Large intestine (tissue), 3 donors: Measurements from ENCODE around the gene MTFR2. TPM values are rescaled to one million over a fixed set of nuclear protein-coding genes. Genes with fewer than 3 reads are reported as not detected.

Source experiments
- DNase-seq, 2 donors: peaks; one replicate each; pipeline versions ENCODE4 v3.0.0 to v3.0.0-alpha.2; 2013
- H3K27ac ChIP-seq: one replicate; pipeline ENCODE4 v1.5.1; 2013; ENCODE audit warnings: low read length
- H3K27me3 ChIP-seq: 2 replicates; pipeline ENCODE4 v1.6.1; 2013; ENCODE audit warnings: low read length; ENCODE audit not compliant: control insufficient read depth, insufficient read depth
- H3K36me3 ChIP-seq: 2 replicates; pipeline ENCODE4 v1.6.1; 2013; ENCODE audit warnings: low read length; ENCODE audit not compliant: control insufficient read depth, insufficient read depth
- H3K4me1 ChIP-seq: one replicate; pipeline ENCODE4 v1.6.1; 2013; ENCODE audit warnings: low read length; ENCODE audit not compliant: control insufficient read depth, insufficient read depth
- H3K4me3 ChIP-seq: one replicate; pipeline ENCODE4 v1.5.1; 2013; ENCODE audit warnings: low read length
- H3K9me3 ChIP-seq: one replicate; pipeline ENCODE4 v1.6.1; 2013; ENCODE audit warnings: mild to moderate bottlenecking, low read depth, low read length, moderate library complexity; ENCODE audit not compliant: control insufficient read depth
- WGBS: methylation state at CpG from one replicate; pipeline ENCODE4 v1.1.5; 2013; ENCODE audit warnings: low lambda C conversion rate; ENCODE audit not compliant: insufficient coverage; 5-methylcytosine and 5-hydroxymethylcytosine counted together
- polyA plus RNA-seq: library from polyadenylated mRNA; unstranded; fragments of 120-200 nt; gene quantifications from one replicate; pipeline ENCODE4 v1.2.1, GENCODE V29; 2013

MTFR2 gene
- polyA plus RNA-seq, 1 donor, result 2.4 TPM

DNA sequence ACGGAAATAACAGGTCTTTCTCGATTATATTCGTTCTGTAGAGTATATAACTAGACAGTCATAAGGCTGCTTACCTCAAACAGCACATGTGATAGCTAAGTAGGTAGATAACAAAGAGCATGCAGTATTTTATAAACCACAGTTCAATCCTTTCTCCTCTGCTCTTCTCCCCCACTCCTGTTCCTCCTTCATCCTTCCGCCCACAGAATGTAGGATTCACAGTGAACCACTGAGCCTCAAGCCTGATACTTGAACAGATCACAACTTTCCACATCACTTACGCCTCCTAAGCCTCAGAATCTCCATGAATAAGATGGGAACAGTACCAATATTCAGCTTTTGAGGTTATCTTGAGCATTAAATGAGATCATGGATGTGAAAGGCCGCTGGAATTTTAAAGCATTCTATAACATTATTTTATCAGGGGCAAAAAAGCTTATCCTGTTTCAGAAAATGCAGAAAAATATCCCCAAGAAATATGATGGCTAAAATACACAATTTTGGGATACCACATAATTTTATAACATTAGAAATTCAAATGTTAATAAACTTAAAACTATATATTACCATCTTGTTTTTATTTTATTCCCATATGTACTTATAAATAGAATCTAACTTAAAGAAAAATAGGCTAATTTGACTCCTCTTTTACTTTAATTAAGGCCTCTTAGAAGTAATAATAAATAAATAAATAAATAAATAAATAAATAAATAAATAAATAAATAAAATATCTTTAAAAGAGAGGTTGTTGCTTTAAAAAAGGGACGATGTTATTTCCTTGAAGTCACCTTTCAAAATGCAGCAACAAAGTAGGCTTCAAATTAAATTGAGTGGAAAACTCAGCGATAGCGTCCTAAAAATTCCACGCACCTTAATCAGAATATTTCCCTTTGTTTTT, 33.4 kb downstream of the MTFR2 start:
- Histone ChIP-seq H3K27ac (no peak overlapping the region), H3K4me1 (no peaks in the 10 kb centered on the region), H3K27me3 (no peaks in the 10 kb centered on the region), H3K36me3 (no peaks in the 10 kb centered on the region), H3K9me3 (no peaks in the 10 kb centered on the region), H3K4me3 (no peak overlapping the region)
- 82% methylated on average over 8 of the region's 10 CpGs for WGBS
- no peak for DNase-seq

DNA sequence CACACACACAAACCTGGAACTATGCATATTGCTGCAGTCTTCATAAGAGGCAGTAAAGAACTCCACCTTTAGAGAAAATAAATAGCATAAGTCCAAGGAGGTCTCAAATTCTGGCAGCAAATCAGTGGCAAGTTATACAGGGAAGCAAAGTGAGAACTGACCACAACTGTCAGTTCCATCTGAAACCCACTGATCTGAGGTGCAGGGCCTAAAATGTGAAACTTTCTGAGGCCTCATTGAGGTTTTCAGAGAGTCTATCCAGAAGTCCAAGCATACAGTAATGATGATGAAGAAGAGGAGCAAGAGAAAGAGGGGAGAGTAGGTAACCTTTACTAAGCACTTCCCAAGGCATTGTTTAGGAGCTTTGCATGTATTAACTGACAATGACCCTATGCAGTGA, 36.3 kb downstream of the MTFR2 start:
- Histone ChIP-seq H3K27ac (no peak overlapping the region), H3K9me3 (no peaks in the 10 kb centered on the region), H3K27me3 (no peaks in the 10 kb centered on the region), H3K4me3 (no peak overlapping the region), H3K4me1 (no peaks in the 10 kb centered on the region), H3K36me3 (no peaks in the 10 kb centered on the region)
- no peak for DNase-seq

DNA sequence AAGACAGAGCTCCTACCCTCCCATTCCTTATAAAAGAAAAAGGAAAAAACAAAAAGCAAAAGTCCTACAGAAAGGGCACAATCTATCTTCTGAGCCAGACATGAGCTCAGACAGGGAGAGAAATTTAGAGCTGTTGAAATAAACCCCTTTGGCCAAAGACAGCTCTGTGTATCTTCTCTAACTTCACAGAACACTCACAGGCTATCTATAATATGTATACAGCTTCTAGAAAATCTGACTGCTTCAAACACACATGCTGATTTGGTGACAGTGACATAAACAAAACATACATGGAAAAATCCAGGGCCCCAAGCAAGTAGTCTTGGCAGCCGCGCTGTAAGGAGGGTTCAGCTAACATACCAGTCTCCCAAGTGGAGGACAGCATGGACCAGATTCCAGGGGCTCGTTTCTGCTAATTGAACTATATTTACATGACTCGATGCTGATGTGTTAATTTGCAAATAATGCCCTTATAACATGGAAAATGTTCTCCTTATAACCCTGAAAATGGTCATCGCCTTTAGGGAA, 37.0 kb downstream of the MTFR2 start:
- no peak for DNase-seq
- Histone ChIP-seq H3K36me3 (no peaks in the 10 kb centered on the region), H3K4me3 (no peak overlapping the region), H3K27me3 (no peaks in the 10 kb centered on the region), H3K27ac (no peak overlapping the region), H3K9me3 (no peaks in the 10 kb centered on the region), H3K4me1 (no peaks in the 10 kb centered on the region)
- no CpG with 5 or more reads among the region's 5 CpGs for WGBS

DNA sequence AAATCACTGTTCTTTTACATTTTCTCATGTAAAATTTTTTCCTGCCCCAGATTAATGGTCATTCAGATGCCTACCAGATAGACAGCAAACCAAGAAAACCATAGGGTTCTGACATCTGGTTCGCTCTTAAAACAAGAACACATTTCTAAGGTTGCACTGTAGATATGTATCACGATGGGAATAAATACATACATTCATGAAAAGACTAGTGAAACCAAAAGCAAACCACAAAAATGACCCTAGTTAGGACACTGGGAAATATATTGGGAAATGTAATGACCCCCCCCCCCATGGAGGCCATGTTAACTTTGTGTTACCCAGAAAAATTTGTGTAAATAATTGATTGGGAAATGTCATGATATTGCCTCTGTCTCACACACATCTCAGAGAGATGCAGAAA, 37.5 kb downstream of the MTFR2 start:
- H3K36me3 ChIP-seq, result no peaks in the 10 kb centered on the region
- WGBS, result 100% methylated on average over 1 of the region's 2 CpGs
- DNase-seq, result no peak

DNA sequence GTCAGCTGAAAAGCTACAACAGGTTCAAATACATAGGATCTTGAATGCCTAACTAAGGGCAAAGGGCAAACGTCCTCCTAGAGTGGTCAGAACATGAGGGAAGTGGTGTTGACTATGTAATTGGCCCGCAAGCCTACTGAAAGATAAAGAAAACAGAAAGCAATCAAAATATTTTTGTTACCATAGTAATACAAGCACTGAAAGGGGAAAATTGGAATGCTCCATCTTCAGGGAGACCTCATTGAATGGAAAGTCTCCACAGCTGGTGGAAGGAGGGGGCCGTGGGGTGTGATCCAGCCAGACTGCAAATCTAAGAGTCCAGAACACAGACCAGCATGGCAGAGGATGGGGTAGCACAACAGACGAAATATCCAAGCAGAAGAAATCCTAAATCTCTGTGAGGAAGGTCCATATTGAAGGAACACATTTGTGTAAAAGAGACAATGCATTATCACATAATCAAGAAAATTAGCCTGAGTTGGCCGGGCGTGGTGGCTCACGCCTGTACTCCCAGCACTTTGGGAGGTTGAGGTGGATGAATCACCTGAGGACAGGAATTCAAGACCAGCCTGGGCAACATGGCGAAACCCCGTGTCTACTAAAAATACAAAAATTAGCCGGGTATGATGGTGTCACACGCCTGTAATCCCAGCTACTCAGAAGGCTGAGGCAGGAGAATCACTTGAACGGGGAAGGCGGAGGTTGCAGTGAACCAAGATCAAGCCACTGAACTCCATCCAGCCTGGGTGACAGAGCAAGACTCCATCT, 39.5 kb downstream of the MTFR2 start:
- WGBS, result no CpG with 5 or more reads among the region's 13 CpGs

More for the DNA sequence above, 37.5 kb downstream of the MTFR2 start:
- H3K27me3 ChIP-seq, result no peaks in the 10 kb centered on the region
- H3K4me3 ChIP-seq, result no peak overlapping the region
- no peaks in the 10 kb centered on the region for H3K4me1 ChIP-seq
- no peak overlapping the region for H3K27ac ChIP-seq
- no peaks in the 10 kb centered on the region for H3K9me3 ChIP-seq

DNA sequence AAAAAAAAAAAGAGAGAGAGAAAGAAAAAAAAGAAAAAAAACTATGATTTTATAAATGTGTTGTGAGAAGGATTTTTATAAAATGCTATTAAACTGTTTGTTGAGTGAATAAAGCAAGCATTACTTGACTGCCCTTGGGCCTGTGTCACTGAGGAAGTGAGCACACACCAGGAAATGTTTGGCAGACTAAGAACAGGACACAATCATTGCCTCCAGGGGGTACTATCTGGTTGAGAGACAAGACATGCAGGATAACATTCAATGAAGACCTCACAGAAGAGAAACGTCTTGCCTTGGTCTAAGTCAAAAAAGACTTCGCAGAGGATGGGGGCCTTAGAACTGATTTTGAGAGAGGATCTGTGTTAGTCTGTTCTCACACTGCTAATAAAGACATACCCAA, 40.6 kb downstream of the MTFR2 start:
- Histone ChIP-seq H3K36me3 (no peaks in the 10 kb centered on the region), H3K4me1 (no peaks in the 10 kb centered on the region), H3K9me3 (no peaks in the 10 kb centered on the region), H3K27ac (no peak overlapping the region), H3K4me3 (no peak overlapping the region), H3K27me3 (no peaks in the 10 kb centered on the region)
- WGBS, result no CpG with 5 or more reads among the region's 2 CpGs
- DNase-seq, result no peak

More for the DNA sequence above, 39.5 kb downstream of the MTFR2 start:
- H3K4me3 ChIP-seq, result no peak overlapping the region
- no peak overlapping the region for H3K27ac ChIP-seq
- no peaks in the 10 kb centered on the region for H3K27me3 ChIP-seq
- H3K36me3 ChIP-seq, result no peaks in the 10 kb centered on the region
- DNase-seq, result no peak
- H3K4me1 ChIP-seq, result no peaks in the 10 kb centered on the region
- H3K9me3 ChIP-seq, result no peaks in the 10 kb centered on the region

DNA sequence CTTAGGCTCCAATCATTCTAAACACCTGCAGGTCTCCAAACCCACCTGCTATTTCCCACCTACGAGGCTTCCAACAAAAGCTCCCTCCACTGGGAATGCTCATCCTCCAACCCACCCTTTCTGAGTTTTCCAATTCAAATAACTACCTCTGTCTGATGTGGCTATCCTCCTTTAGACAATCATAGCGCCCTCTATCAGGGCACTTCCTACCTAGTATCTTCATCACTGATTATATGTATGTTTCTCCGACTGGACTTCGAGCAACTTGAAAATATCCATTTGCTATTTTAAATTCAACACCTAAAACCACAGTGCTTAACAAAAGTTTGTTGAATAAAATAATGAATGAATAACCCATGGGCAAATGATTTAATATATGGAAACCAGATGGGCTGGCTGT, 41.3 kb downstream of the MTFR2 start:
- H3K27ac ChIP-seq, result no peak overlapping the region
- DNase-seq, result no peak
- H3K9me3 ChIP-seq, result no peaks in the 10 kb centered on the region
- WGBS, result 95% methylated on average over 3 of the region's 4 CpGs
- H3K27me3 ChIP-seq, result no peaks in the 10 kb centered on the region
- no peak overlapping the region for H3K4me3 ChIP-seq
- H3K4me1 ChIP-seq, result no peaks in the 10 kb centered on the region
- H3K36me3 ChIP-seq, result no peaks in the 10 kb centered on the region

DNA sequence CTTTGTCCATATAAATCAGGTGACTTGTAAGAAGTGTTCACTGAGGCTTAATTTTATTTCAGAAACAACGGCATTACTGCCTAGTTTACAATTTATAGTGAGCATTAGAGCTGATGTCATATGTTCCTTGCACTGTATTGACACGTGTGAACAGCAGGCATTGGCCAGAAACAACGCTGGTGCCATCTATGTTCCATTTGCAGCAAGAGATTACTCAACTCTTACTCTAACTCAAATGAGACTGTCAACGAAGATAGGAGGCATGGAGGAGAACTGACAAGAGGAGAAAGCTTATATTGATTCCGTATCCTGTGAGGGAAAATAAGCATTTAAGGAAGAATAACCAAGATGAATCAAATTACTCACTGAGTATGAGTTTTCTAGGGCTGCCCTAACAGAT, 48.4 kb downstream of the MTFR2 start:
- H3K4me1 ChIP-seq, result no peaks in the 10 kb centered on the region
- H3K36me3 ChIP-seq, result no peaks in the 10 kb centered on the region
- no peak for DNase-seq
- H3K27me3 ChIP-seq, result no peaks in the 10 kb centered on the region
- H3K27ac ChIP-seq, result no peak overlapping the region
- 90% methylated on average over 2 of the region's 5 CpGs for WGBS
- no peaks in the 10 kb centered on the region for H3K9me3 ChIP-seq
- H3K4me3 ChIP-seq, result no peak overlapping the region

DNA sequence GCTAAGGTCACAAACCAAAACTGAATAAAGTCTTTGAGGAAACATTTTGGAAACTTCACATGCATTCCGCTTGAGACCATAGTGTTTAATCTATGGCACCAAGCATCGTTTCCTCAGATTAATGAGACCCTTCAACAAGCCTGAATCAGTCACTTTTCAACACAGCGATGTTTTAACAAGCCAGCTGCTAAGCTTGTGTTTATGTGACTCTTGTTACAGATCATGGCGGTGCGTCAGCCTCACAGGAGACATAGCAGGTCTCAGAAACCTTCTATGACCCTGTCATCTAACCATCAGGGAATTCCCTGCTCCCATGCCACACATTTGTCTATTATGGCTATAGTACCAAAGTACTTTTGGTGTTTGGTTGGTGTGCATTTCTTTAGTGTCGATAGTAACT, 57.2 kb downstream of the MTFR2 start:
- Histone ChIP-seq H3K9me3 (peaks cover 3% of the 10 kb centered on the region), H3K4me1 (peaks cover 4% of the 10 kb centered on the region), H3K27ac (no peak overlapping the region), H3K27me3 (no peaks in the 10 kb centered on the region), H3K36me3 (no peaks in the 10 kb centered on the region), H3K4me3 (no peak overlapping the region)
- WGBS, result no CpG with 5 or more reads among the region's 6 CpGs
- DNase-seq, result no peak

DNA sequence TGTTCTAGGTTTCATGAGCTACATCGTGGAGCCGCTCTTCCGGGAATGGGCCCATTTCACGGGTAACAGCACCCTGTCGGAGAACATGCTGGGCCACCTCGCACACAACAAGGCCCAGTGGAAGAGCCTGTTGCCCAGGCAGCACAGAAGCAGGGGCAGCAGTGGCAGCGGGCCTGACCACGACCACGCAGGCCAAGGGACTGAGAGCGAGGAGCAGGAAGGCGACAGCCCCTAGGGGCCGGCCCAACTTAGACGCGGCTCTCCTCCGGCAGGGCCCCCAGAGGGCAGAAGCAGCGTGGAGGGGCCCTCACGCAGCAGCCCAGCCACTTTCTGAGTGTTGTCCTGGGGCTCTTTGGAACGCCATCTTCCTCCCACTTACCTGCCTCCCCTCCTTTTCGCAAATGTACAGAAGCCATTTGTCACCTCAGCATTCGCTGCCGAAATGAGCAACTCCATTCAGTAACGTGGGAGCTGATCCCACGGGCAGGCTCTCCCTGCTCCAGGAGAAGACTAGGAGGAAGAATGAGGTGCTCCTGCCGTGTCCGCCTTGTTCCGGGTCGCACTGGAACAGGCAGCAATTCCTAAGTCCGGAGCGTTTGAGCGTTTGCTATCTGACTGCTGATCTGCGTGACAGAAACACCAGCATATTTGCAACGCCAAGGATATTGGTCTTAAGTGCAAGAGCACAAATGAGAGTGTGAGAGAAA, 58.4 kb downstream of the MTFR2 start:
- H3K27me3 ChIP-seq, result no peaks in the 10 kb centered on the region
- no peaks in the 10 kb centered on the region for H3K36me3 ChIP-seq
- WGBS, result no CpG with 5 or more reads among the region's 32 CpGs
- H3K4me3 ChIP-seq, result no peak overlapping the region
- peaks cover 3% of the 10 kb centered on the region for H3K9me3 ChIP-seq
- H3K27ac ChIP-seq, result no peak overlapping the region
- H3K4me1 ChIP-seq, result peaks cover 4% of the 10 kb centered on the region
- DNase-seq, result no peak
